NCI-H1092 (cell line): ENCODE results near the gene ZNF580.

Experiments
- DNase-seq: peaks from one replicate; lab custom pipeline; 2025; lab: John Stamatoyannopoulos, UW

Gene ZNF580

DNA sequence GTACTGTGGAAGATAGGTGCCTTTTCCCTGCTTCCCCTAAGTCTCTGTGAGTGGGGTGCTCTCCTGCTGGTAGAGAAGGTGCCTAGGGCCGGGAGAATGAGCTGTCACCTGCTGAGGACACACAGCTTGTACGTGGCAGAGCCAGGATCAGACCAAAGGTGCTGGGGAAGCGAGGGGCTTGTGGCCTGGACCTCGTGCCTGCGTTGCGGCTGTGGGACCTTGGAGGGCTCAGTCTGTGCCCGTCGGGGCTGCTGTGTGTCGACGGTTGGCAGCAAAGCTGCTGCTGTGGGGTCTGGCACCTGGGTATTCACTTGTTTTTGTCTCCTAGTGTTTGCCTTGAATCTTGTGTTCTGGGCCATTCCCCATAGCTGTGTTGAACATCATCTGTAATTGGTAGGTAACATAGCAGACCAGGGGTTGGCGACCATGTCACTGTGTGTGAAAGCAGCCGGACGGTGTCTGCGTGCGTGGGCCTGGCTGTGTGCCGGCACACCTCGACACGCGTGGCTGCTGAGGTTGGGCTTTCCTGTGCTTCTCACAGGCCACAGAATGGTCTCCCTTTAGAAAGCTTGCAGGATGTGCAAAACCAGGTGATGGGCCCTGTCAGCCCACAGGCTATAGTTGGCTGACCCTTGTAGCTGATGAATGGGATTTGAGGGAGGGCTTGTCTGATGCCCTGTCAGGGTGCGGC, 23.2 kb downstream of the ZNF580 start:
- no peak for DNase-seq

DNA sequence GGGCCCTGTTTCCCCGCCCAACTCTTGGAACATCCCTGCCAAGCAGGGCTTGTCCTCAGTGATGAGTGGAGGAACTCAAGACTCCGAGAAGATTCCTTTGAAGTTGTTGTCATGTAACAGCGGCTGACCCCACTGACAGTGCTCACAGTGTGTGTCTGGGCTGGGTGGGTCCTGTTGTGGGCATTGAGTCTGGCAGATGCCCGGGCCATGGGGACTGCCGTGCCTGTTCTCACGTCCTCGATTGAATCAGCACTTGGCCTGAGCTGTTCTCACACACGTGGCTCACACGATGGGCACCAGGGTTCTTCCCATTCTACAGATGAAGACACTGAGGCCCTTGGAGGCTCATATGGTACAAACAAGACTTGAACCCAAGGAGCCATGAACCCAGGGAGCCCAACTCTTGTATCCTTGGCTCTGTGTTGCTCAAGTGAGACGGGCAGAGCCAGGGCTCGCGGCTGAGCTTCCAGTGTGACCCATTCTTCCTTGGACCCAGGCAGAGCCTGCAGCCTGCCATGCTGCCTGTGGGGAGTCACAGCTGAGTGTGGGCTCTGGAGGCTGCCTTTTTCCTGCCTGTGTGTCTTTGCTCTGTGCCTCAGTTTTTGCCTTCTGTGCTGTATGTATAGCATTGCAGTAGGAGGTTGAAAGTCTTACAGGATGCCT, 25.7 kb downstream of the ZNF580 start:
- DNase-seq, result no peak

DNA sequence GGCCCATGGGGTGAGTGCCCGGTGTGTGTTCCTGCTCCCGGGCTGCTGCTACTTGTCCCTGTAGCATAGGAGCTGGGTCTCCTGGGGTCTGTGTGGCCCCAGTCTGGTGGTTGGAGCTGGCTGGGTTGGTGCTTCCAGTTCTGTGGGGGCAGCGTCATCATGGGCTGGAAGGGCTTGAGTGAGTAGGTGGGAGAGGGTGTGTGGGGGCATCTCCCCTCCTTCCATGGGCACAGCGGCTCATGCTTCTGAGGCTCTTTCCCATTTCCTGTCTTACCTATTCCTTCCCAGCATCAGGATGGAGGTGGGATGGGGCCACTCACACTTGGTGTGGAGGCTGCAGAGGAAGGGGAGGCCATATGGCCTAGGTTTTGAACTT, 26.2 kb downstream of the ZNF580 start:
- no peak for DNase-seq

DNA sequence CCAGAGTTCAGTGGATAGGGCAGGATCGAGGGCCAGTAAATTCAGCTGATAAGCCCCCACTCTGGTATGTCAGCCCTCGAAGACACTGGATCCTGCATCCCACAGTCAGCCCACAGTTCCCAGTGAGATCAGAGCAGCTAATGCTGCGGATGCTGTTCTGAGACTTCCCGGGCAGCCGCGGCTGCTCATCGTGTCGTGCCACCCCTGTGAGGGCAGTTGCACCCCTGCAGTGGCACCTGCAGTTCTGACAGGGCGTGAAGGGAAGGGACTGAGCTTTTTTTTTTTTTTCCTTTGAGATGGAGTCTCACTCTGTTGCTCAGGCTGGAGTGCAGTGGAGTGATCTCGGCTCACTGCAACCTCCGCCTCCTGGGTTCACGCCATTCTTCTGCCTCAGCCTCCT, 26.7 kb downstream of the ZNF580 start:
- DNase-seq, result no peak

DNA sequence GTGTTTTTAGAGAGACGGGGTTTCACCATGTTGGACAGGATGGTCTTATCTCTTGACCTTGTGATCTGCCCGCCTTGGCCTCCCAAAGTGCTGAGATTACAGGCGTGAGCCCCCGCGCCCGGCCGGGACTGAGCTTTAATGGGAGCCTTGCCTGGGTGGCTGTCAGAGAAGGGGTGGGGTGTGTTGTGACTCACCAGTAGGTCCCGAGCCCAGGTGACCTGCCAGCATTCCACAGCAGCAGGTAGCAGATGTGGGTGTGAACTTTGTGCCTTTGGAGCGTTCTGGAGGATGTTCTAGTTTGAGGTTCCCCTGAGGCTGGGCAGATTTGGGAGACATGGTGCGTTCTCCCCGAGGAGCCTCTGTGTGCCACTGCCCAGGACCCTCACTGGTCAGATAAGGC, 27.2 kb downstream of the ZNF580 start:
- DNase-seq, result no peak

DNA sequence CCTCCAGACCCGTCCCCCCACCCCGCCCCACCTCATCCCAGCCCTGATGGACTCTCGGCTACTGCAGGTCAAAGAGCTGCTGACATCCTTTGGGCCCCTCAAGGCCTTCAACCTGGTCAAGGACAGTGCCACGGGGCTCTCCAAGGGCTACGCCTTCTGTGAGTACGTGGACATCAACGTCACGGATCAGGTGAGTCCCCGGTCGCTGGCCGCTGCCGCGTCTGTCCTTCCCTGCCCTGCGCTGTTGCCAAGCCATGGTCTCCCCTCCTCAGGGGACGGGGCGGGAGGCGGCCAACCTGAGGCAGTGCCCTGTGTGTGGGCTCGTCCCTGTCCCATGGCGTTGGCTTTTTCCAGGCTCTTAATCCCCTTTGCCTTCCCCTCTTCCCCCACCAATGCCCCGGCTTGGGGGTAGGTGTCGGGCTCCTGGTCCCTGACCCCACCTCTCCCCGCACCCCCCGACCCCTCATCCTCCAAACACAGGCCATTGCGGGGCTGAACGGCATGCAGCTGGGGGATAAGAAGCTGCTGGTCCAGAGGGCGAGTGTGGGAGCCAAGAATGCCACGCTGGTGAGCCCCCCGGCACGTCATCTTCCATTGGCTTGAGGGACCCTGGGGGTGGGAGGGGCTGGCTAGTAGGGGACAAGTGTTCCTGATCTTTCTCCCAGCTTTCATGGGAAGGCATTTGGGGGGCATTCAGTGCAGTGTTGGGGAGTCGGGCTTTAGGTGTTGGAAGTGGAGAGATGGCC, 28.0 kb downstream of the ZNF580 start:
- no peak for DNase-seq

DNA sequence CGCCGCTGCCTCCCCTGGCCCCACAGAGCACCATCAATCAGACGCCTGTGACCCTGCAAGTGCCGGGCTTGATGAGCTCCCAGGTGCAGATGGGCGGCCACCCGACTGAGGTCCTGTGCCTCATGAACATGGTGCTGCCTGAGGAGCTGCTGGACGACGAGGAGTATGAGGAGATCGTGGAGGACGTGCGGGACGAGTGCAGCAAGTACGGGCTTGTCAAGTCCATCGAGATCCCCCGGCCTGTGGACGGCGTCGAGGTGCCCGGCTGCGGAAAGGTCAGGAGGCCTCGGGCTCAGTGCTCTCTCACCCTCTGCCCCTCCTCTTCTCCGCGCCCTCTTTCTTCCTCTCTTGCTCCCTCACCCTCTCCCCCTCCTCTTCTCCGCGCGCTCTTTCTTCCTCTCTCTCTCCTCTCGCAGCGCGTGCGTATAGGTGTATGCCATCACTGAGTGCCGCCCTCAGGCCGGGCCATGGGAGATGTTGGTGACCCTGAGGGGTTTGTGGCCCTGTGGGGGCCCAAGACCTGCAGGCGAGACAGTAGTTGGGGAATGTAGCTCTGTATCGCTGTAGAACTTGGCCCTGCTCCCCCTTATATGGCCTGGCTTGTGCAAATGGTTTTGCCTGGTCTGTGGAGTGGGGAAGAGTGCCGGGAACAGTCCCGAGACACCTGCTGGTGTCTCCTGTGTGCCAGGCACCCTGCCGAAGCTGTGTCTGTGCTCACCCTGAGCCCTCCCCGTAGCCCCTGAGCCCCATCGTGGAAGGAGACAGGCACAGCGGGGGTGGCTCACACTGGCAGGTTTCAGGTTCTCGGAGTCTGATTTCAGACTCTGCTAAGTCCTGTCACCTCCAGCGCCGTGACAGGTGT, 28.8 kb downstream of the ZNF580 start:
- DNase-seq, result no peak

DNA sequence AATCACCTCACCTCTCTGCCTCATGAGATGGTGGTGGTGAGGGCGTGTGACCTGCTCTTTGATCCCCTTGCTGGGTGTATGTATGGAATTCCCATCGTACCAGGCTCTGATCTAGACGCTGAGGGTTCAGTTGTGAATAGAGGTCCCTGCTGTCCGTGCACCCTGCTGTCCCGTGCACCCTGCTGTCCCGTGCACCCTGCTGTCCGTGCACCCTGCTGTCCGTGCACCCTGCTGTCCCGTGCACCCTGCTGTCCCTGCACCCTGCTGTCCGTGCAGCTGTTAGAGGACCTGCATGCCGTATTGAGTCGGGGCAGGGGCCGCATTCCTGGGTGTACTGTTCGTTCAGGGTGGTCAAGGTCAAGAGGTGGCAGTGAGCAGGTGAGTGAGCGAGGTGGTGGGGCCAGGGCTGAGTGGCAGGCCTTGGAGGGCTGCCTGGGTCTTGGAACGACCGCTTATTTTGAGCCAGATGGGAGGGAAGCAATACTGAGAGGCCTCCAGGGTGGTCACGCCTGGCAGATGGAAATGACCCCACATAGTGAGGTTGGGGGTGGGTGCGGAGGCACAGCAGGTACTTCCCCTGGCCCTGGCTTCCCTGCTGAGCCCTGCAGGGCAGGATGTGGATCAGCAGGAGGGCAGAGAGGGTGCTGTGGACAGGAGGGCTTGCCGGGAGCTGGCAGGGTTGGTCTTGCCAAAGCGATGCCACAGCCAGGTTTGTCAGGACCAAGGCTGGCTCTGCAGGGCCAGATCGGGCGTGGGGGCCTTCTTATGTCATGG, 29.7 kb downstream of the ZNF580 start:
- no peak for DNase-seq

DNA sequence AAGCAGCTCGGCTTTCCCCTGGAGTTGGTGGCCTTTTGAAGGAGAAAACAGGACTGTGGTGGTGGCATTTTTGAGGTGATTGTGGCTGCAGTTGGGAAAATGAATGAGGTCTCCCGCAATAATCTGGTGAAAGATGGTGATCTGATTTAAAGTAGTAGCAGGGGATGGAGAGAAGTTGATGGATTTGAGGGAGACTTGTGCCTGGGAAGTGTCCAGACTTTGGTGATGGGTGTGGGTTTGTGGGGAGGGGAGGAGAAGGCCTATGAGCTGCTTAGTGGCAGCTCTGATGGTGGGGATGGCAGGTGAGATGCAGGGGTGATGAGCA, 30.2 kb downstream of the ZNF580 start:
- no peak for DNase-seq

DNA sequence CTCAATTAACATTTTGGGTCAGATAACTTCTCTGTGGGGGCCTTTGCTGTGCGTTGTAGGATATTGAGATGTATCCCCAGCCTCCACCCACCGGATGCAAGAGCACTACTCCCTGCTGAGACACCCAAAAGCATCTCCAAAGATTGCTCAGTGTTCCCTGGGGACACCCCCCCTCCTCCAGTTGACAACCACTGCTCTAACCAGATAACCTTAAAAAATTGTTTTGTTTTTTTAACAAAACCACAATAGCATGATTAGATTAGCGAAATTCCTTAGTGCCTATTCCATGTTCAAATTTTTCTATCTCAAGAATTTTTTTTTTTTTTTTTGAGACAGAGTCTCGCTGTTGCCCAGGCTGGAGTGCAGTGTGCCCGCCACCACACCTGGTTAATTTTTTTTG, 31.6 kb downstream of the ZNF580 start:
- no peak for DNase-seq

DNA sequence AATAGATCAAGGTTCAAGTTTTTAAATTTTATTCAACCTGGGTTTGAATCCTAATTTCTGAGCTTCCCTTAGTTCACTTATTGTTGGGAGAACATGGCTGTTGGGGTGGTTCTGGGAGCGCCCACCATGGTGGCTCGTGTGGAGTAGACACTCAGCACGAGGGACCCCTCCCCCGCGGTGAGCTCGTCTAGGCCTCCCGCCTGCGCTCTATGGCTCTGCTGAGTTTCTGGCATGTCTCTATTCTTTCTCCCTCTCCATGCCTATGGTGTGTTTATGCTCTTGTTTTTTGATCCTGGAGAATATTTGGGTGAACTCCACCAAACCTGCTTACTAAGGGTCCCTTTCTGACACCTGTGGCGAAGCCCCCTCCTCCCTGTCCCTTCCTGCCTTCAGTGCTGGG, 32.7 kb downstream of the ZNF580 start:
- DNase-seq, result no peak

DNA sequence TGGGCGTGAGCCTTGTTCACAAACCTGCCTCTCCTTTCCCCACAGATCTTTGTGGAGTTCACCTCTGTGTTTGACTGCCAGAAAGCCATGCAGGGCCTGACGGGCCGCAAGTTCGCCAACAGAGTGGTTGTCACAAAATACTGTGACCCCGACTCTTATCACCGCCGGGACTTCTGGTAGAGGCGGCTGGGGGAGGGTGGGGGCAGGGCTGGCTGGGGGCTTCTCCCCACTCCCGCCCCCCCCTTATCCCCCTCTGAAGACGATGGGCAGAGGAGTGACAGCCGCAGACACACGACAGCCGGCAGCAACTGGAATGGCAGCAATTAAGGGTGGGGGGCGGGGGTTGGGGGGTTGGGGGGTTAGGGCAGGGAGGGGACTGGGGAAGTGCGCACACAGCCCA, 33.1 kb downstream of the ZNF580 start:
- DNase-seq, result no peak

DNA sequence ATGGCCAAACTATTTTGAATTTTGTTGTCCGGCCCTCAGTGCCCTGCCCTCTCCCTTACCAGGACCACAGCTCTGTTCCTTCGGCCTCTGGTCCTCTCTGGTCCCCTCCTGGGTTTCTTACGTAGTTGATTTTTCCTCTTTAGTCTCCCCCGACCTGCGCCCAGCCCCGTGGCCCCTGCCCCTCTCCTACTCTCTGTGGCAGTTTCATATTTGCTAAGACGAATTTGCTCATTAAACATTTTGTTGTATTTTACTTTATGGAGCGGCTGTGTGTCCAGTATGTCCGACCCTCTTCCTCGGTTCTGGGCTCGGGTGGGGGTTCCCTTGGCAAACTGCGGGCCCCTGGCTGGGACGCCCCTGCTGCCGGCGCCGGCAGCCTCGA, 33.6 kb downstream of the ZNF580 start:
- no peak for DNase-seq

DNA sequence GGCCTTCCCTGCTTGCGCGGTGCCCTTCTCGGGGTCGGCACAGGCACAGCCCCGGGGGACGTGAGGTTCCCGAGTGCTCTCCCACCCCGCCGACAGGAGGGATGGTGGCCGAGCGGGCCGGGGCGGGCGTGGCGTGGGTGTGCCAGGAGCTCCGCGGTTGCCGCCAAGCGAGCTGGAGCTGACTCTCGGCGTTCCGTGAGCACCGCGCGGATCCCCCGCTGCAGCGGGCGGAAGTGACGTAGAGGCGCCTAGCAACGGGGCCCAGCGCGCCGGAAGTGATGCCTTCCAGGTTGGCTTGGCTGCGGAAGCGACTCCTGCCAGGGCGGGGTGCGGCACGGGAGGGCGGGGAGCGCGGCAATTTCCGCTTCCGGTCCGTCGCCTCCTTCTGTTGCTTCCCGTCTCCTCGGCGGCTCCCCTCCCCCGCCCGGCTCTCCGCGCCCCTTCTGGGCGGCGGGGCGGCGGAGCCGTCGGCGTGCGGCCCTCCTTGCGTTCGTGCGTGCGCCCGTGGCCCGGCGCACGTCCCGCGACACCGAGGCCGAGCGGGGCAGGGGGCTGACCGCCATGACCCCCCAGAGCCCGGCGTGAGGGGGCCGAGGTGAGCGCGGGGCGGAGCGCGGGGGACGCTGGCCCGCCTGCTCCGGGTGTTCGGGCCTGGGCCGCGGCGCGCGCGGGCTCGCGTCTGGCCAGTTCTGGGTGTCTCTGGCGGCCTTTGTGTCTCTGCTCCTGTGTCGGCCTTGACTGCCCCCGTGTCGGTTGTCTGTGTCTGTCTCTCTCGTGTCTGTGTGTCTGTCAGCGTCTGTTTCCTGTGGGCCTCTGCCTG, 34.2 kb downstream of the ZNF580 start, which contains the start of gene EPN1:
TSS of gene EPN1 (plus strand) at position 386 of the 820 bp plus-strand sequence. CDS start 3,402 bp downstream, outside the sequence.
- DNase-seq, result peak; percentile 91

DNA sequence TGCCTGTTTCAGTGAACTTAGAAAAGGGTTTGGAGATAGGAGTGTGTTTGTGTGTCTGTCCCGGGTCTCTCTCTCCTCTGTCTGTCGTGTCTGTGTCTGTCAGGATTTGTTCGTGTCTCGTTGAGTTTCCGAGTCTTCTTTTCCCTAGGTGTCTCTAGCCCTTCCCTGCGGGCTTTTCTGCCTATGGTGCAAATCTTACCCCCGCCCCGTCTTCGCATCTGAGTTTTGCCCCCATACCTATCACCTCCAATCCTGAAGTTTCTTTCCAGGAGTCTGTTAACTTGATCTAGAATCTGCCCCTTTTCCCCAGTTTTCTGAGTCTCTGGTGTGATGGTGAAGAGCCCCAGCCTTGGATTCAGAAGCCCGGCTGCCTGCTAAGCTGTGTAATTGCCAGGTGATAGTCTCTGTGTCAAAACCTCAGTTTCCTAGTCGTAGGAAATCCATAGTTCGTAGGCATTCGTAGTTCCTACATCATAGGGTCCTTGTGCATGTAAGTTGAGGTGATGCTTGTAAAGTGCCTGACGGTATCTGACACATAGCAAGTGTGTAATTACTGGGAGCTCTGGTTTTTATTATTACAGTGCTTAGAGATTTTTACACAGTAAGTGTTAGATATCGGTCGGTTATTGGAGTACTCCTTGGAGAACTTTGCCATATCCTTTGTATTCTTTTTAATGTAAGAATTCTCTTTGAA, 35.0 kb downstream of the ZNF580 start:
- DNase-seq, result no peak

DNA sequence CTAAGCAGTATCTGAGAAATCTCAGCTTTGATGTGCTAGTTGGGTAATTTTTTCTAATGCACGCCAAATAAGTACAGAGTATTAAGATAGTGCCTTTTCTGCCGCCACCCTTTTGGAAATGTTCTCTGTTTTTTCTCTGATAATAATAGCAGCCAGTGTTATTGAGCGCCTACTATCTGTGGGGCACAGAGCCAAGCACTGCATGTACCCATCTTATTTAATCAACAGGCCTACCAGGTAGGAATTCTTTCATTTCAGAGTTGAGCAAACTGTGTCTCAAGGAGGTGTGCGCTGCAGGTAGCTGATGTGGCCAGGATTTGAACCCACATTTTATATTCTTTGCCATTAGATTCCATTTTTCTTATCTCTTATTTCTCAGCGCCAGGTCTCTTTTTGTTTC, 35.6 kb downstream of the ZNF580 start:
- DNase-seq, result no peak

DNA sequence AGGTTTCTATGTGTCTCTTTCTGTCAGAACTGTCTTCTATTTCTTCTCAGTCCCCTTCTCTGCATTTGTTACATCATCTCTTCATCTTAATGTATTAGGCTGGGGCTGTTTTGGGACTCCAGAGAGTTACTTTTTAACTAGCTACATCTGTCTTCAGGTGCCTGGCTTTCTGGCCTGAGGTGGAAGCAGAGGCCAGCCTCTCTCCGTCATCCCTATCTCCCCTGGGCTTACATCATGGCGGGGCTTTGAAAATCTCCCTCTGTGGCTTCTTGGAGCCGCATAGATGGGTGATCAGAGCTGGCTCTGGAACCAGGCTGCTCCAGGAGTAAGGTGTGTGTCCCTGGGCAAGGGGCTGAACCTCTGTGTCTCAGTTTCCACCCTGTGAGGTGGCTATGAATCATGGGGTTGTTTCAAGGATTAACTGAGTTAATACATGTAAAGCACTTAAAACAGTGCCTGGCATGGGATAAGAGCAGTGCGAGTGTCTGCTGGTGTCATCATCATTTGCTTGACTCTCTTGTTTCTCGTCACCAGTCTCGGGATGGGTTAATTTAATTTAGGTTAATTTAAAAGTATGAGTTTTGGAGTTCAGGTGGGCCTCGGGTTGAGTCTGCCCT, 36.2 kb downstream of the ZNF580 start:
- no peak for DNase-seq

DNA sequence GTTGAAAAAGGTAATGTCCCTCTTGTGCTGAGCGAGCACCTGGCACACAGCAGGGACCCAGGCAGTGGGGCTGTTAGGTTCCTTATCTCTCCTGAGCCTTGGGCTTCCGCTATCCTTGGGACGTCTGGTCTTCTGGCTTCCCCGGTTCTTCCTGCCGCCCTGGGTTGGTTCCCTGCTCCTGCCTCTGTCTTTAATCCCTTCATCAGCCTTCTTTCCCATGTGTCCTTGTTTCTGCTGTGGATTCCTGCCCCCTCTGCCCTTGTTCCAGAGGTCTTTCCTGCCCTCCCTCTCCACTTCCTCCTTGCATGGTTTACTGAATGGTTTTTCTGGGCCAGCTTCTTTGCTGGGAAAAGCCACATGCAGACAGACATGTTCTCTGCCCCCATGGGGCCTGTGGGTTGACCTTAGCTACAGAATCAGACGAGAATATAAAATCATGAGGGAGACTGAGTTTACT, 36.8 kb downstream of the ZNF580 start:
- DNase-seq, result no peak

DNA sequence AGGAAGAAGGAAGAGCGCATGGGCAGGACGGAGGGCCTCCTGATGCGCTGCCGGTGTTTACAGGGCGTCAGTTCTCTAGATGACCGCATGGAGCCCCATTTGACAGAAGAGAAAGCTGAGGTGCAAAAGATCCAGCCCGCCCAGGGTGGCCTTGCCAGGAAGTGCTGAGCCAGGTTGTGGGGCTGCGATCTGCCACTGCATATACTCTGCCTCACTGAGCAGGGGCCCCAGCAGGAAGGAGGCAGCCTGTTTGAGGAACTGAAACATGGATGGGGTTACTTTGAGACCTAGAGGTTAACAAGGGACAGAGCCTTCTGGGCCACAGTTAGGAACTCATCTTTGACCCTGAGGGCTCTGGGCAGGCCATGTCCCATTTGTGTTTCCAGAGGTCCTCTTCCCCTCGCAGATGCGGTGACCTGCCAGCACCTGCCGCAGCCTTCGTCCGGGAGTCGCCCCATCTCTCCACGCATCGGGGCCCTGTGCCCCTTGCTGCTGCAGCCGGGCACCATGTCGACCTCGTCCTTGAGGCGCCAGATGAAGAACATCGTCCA, 37.4 kb downstream of the ZNF580 start:
- no peak for DNase-seq
